HG03558 (cell line): ENCODE measurements around the gene PRR5L.

Source experiments
- ATAC-seq: cut with Tn5 transposase; IDR thresholded peaks from one replicate; pipeline ENCODE4 v1.9.1; 2021; ENCODE audit warnings: moderate number of reproducible peaks; ENCODE audit not compliant: unreplicated experiment; ENCODE audit errors: extremely low read depth

Gene PRR5L

GRCh38 chr11:36295926-36296325, at the start of gene PRR5L:
TSS of gene PRR5L (plus strand) at chr11:36296288. CDS start at chr11:36401122, 104,834 bp downstream.
- ATAC-seq: no peak

GRCh38 chr11:36247493-36247892, 48.6 kb upstream of the PRR5L start:
- no peak for ATAC-seq

- no peak for ATAC-seq
Observed at GRCh38 chr11:36248436-36248835, 47.7 kb upstream of the PRR5L start.

DNA sequence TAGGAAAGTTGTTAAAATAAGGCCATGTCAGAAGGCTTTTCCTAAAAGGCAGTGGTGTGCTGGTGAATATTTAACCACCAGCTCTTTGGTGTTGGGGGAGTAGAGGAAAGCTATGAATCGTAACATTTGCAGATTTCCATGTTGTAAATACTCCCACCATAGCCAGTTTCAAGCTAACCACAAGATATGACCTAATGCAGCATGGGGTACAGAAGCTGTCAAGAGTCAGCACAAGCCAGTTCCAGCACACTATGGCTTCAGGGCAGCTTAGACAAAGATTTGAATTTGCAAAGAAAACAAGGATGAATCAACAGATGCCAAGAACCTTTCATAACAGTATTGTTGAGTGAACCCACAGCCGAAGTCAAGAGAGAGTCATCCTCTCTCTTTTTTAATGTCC, 46.8 kb upstream of the PRR5L start:
- ATAC-seq: no peak

DNA sequence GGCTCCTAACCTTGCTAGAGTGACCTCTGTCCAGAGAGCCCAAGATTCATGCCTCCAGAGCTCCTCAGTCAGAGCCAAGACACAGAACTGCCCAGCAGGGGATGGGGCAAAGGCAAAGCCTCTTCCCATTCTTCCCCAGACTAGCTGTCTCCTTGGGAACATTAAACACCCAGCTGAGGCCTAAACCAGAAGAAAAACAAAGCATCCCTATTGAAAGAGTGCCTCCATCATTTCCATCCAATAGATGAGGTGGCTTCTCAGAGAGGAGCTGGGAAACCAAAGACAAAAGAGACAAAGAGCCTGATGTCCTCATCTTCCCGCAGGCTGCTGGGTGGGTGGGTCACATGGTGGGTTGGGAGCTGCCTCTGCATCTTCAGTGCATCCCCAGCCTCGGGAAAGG, 44.3 kb upstream of the PRR5L start:
- ATAC-seq: no peak

GRCh38 chr11:36253238-36253637, 42.9 kb upstream of the PRR5L start:
- no peak for ATAC-seq

DNA sequence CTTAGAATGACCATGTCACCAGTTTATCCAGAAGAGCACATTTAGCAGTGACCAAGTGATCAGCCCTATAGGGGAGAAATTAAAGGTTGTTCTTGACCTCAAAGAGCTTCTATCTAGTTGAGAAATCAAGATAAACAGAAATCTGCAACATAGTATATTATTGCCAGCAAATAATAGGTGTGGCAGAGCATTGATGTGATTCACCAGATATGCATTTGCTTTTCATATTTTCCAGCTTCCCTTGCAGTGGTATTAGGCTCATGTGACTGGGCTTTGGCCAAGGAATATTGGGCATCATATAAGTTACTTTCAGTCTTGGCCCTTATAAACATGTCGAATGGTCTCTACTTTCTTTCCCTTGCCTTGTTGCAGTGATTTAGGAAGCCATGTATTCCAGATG, 41.4 kb upstream of the PRR5L start:
- ATAC-seq: no peak

- no peak for ATAC-seq
Observed at GRCh38 chr11:36257351-36257750, 38.7 kb upstream of the PRR5L start.

GRCh38 chr11:36258730-36259360, 37.2 kb upstream of the PRR5L start:
- ATAC-seq: no peak

DNA sequence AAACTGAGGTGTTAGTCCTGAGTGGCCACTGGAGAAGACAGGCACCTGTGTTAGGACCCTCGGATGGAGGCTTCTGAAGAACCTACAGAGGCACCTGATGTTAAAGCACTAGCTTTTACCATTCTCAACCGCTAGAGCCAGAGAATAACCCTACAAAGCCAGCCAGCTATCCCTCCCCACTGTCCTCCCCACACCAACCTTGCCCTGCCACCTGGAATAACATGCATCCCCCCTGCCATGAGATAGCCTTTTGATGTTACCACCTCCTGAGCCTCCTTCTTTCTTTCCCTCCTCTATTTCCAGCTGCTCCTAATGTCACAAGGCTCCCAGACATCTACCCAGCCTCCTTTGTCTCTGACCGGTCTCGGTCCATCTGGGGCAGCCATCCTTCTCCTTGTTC, 35.0 kb upstream of the PRR5L start:
- ATAC-seq: no peak

DNA sequence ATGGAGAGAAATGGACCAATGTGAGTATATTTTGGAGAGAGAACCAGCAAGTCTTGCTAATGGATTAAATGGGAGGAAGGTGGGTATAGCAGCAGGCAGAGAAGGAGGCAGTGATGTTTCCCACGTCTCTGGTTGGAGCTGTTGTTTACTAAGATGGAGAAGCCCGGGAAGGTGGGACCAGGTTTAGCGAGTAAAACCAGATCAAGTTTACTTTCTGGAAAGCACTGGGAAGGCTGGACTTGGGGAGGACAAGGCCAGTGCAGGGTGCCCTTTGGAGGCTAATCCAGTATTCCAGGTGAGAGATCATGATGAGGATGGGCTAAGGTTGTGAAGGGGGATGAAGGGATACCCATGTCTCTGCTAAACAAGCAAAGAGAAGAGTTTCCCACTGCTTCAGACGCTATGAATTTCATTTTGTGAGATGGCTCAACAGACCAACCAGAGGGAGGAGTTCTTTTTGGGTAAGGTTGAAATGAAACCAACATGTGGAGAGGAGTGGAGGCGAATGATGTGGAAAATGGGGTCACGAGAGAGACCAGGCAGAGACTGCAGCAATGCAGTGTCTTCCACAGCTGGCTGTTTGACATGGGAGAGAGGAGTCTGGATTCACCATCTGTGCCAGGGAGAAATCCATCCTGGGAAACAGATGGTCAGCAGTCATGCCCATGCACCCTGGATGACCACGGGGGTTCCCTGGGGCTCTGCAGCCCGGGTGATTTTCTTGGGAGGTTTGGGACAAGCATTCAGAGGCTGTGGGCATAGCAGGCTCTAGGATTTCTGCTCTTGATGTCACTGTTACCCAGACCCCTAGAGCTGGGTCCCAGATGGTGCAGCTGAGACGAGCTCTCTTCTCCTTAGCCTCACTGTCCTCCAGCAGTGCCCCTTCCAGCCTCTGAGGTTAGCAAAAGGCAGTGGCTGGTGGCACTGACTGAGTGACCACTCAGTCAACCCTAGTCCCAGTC, 31.8 kb upstream of the PRR5L start:
- no peak for ATAC-seq

DNA sequence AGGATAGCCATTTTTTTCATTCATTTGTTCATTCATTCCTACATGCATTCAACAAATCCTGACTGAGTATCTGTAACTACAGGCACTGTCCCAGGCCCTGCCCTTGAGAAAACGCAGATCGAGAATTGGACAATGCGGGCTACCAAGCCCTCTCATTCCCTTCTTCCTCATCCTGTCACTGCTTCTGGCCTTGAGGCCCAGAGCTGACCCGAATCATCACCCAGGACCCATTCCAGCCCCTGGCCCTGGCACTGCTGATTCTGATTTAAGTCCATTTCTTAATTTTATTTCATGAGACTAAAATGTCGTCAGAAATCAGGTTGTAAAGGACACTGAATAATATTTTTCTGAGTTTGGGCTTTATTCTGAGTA, 31.1 kb upstream of the PRR5L start:
- no peak for ATAC-seq

DNA sequence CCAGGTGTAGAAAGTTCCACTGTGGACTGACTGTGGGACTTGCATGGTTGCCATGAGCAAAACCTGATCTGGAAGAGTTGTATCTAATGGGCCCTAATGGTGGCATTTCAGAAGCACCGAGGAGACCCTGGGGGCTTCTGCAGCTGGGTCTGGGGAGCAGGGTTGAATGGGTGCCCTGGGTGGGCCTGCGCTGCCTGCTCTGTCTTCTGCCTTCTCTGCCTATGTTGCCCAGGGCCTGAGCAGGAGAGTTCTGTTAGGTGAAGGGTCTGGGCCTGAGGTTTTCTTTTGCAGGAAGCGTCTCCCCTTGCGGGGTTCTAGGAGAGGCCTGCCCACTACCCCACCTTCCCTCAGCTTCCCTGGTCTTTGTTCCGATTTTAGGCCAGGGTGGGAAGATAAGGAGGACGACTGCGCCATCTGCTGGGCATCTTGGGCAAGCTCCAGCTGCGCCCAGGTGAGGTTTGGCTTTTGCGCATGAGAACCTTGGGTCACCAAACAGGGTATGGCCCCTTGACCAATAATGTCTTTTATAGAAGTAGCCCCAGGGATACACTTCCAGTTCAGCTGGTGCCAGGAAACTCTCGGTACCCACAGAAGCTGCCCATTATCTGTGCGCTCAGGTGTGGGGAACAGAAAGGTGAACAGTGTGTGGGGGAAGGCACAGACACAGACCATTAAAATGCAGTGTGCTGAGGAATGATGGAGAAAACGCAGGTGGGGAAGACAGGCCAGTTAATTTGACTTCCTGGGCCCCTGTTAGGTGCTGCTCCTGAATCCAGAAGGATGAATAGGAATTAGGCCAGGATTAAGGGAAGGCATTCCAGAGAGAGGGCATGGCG, 30.1 kb upstream of the PRR5L start:
- no peak for ATAC-seq

DNA sequence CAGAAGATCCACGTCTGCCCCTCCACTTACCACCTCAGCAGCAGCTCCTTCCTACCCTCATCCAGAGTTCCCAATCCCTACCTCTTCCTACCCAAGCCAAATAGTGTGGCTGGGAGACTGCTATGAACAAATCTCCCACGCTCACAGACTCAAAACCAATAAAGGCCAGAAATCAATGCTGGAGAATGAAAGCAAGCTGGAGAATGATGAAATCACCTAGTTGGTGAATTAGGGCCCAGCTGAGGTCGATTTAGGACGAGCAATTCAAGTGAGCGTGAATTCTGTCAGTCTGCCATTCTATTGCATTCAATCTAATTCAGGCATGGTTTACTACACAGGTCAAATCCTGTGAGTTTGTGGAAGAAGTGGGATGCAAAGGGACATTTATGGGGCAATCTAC, 29.3 kb upstream of the PRR5L start:
- ATAC-seq: no peak

GRCh38 chr11:36268337-36268985, 27.6 kb upstream of the PRR5L start:
- ATAC-seq: no peak

- no peak for ATAC-seq
Observed at GRCh38 chr11:36270701-36271100, 25.4 kb upstream of the PRR5L start.

GRCh38 chr11:36271794-36272407, 24.2 kb upstream of the PRR5L start:
- no peak for ATAC-seq

GRCh38 chr11:36273110-36273509, 23.0 kb upstream of the PRR5L start:
- ATAC-seq: no peak

- no peak for ATAC-seq
Observed at GRCh38 chr11:36274414-36274813, 21.7 kb upstream of the PRR5L start.
